GF-D8 (cell line): ENCODE data around the gene ABCB6.
A peak's percentile ranks its signal among the peaks of the same experiment; 100 is the strongest.
"Not testable (repeated sequence)": the region's sequence is repeated elsewhere in the genome, so short reads cannot be mapped to it uniquely, and the experiment has no call there.

Source experiments
- DNase-seq: peaks from one replicate; lab custom pipeline; 2025; lab: John Stamatoyannopoulos, UW

ABCB6 gene

DNA sequence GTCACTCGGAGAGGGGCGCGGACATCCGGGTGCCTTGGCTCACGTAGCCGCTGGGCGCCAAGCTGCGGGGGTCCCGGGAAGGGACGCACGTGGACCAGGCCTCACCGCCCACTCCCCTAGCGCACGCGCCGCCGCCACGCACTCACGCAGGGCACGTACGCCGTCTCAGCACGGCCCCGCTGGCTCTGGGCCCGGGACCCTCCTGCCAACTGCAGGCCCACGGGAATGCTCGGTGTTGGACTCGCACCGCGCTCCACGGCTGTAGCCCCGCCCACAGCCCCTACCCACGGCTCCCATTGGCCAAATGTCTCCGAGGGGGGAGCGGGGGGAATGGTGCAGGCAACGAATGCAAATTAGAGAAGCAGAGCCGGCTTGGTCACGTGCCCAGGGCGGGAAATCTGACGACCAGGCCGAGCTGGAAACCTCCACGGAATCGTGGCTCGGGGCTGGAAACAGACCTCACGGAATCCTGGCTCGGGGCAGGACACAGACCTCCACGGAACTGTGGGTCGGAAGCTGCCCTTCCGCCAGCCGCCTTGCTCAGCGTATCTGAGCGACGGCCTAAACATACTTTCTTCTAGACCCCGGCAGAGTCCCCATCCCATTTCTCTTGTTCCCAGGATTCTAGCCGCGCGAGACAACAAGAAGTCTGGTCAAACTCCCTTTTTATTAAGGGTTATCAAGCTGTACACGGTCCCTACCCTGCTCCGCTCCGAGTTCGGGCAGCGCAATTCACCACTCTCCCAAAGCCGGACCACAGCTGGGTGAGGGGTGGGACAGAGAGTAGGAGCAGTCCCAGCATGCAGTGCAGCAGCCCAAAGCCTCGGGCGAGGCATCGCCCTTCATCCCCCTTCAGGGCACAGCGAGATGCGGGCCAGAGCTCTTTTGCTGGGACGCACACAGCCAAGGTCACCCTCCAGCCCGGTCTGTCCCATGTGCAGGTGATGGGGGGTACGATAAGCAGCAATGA is at the start of gene ABCB6:
Gene ABCB6, minus strand, starts transcription at position 227 of the 970 bp plus-strand sequence. CDS start 285 bp downstream, outside the sequence.
- DNase-seq, result no peak

DNA sequence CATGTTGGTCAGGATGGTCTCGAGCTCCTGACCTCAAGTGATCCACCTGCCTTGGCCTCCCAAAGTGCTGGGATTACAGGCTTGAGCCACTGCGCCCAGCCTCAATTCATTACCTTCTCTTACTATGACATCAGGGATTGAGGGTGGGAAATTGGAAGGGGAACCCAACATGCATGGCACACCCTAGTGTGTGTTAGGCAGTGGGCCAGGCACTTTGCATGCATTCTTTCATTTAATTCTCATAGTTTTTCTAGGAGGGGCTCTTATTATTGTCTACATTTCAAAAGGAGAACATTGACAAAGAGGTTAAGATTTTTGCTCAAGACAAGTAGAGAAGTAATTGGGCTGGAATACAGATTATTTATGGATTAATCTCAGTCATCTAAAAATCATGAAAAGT is 49.5 kb upstream of the ABCB6 start:
- no peak for DNase-seq

DNA sequence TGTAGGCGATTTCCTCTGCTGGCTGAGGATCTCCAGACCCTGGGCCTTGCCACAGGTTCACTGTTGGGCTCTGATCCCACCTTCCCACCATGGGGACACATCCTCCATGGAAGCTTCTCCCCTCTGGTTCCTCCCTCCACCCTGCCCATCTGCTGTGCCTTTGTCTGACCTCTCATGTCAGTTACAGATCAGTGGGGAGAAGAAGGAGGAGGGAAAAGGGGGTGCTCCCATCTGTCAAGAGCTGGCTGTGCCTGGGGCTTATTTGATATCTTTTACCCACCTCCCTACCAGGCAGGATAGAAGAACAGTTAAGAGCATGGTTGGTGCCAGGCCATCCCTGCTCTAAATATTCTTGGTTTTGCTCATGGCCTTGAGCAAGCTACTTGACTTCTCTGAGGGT is 48.1 kb upstream of the ABCB6 start:
- DNase-seq, result no peak

DNA sequence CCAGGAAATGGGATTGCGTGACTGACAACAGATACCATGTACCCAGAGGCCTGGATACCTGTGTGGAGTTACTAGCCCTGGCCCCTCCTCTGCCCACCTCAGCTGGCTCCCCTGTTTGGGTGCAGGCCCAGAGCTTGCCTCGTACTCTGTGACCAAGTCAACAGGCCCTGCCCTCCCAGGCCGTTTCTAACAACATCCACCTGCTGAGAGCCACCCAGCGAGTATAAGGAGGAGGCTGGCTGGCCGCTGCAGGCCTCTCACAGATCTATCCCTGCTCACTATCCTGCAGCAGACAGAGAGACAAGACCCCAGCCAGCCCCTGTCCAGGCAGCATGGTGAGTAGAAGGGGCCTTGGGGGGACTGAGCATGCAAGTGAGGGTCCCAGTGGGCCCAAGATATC is 47.5 kb upstream of the ABCB6 start:
- DNase-seq, result no peak

DNA sequence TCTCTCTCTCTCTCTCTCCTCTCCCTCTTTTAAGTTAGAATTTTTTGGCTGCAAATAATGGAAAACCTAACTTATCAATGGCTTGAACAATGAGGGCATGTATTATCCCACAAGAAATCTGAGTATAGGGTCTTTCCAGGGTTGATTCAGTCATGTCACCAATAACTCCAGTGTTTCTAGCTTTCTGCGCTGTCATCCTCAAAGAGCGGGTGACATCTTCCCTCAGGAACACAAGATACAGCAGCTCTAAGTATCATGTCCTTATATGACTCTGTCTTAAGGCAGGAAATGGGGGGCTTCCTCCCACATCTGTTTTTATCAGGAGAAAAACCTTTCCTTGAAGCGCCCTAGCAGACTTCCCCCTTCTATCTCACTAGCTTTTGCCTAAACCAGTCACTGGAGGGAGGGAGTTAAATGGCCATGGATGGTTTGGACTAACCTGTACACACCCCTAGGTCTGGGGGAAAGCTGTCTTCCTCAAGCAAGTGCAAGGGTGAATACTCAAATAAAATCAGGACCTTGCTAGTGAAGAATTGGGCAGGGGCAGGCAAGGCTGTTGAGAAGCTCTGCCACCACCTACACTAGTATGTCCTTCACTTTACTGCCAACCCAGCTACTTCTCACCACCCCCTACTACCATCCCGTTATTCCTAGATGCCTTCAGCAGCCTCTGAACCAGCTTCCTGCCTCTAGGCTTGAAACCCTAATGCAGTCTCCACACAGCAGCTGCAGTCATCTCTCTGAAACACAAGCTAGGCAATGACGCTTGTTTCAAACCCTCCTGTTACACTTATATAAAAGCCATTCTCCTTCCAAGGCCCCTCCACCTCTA is 42.5 kb upstream of the ABCB6 start:
- DNase-seq, result no peak

DNA sequence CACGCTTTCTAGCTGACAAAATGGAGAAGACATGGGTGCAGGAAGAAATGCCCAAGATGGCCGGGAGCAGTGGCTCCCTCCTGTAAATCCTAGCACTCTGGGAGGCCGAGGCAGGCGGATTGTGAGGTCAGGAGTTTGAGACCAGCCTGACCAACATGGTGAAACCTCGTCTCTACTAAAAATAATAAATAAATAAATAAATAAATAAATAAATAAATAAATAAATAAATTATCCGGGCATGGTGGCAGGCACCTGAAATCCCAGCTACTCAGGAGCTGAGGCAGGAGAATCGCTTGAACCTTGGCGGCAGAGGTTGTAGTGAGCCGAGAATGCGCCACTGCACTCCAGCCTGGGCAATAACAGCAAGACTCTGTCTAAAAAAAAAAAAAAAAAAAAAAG is 40.2 kb upstream of the ABCB6 start:
- DNase-seq, result not testable (repeated sequence)

DNA sequence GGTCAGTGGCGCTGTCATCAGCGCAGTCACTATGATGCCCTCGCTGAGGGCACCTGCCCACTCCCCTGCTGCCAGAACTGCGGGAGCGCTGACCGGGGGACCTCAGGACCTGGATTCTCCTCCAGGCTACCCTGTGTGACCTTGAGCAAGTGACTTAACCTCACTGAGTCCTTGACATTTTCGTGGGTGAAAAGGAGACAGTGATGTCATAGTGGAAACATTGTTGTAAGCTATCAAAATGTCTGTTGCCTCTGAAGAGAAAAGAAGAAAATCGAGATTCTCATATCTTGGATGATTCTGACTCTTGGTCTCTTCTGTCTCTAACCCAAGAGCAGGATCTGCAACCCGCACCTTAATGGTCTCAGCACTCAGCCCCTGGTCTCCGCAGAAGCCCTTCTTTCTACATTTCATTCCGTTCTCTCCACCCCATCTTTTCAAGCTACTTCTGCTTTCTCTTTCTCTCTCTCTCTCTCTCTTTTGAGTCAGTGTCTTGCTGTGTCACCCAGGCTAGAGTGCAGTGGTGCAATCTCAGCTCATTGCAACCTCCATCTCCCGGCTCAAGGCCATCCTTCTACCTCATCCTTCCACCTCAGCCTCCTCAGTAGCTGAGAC is 35.9 kb upstream of the ABCB6 start:
- peak; percentile 75 for DNase-seq

DNA sequence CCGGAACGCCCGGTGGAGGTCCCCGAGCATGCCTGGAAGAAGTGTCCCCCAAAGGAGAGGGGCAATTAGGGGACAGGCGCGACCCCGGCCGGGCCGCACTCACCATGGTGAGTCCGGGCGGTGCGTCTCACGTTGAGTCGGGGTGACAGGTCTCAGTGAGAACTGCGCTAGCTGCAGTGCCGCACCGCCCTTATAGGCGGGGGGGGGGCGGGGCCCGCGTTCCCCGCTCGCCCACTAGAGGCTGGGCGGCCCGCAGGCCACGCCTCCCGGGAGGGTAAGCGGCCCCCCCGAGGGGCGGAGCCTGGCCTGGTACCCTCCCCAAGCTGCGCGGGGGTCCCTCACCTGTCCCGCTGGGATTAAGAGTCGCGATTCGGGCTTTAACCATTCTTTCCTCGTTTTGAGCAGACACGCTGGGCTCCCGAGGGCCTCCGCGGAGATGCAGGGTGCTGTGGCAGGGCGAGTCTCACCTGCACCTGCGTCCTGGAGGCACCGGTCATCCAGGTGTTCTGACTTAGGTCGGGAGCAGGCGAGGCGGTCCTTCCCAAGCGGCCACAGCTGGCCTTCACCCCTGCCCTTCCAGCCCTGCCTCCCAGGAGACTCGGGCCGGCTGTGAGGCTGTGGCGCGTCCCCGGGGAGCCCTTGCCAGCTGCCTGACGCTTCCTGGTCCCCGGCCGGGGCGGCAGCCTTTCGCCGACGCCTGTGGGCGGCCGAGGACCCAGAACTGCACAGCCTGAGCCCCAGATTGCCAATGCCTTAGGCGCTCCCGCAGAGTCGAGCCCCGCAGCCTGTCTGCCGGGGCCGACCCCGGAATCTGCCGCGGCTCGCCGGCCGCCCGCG is 35.2 kb upstream of the ABCB6 start, which contains the start of gene TUBA4A:
Gene TUBA4A, minus strand, starts transcription at position 166 of the 837 bp plus-strand sequence. Its CDS starts 60 bp downstream, at position 106.
- peak; percentile 29 for DNase-seq

DNA sequence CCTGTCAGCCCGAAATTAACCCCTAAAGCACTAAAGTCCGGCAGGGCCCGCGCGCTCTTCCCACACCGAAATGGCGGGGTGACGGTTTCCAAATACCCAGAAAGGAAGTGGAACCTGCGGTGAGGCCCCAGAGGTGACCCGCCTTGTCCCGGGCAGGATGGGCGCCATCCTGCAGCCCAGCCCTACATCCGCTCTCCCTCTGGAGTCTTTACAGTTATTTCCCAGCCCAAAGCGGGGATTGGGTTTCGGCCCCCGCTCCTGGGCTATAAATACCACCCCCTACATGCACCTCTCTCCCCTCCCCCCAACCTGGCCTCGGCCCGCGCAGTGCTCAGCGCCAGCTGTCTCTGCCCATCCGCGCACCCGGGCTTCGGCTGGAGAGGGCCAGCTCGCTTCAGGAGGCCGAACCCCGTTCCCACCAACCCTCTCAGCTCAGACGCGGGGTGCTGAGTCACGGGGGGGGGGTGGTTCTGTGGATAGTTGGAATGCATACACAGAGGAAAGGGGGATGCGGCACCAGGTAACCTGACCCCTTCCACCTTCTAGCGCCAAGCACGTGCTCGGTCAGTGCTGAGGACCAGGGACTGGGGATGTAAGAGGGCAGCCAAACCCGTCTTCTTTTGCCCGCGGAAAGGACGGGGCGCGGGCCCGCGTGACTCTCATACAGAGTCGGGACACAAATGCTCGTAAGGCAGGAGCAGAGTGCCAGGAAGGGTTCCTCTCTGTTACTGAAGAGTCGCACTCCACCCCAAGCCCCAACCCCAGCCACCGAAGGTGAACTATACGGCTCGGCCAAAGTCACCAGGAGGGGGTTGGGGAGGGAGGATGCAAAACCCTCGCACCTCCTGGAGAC is 34.4 kb upstream of the ABCB6 start, which contains the start of gene TUBA4B:
Gene TUBA4B, plus strand, starts transcription at position 344 of the 853 bp plus-strand sequence. Its CDS starts 165 bp downstream, at position 509.
- peak; percentile 46 for DNase-seq

DNA sequence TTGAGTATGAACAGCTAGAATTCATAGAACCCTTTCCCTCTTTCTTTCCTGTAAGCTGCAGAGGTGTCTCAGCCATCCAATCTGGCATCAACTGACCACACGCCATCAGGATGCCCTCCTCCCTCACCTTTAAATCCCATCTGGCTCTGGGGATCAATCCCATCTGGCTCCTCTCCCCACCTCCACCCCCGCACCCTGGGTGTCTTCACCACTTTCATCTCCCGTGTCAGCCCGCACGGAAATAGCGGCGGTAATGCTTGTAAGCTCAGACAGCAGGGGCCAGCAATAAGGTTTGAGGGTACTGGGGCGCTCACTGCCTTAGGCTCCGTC is 33.8 kb upstream of the ABCB6 start:
- no peak for DNase-seq

DNA sequence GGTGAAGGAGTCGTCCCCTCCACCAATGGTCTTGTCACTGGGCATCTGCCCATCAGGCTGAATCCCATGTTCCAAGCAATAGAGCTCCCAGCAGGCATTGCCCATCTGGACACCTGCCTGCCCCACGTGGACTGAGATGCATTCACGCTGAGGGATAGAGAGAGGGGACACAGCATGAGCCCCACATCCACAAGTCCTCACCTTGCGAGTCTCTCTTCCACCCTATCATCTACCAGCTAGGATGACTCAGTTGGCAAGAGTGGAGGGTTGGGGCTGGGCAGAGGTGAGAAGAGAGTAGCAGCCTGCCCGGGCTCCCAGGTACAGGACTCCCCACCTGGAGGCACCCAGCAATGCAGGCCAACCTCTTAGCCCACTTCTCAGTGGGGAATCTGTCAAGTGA is 33.3 kb upstream of the ABCB6 start:
- no peak for DNase-seq

DNA sequence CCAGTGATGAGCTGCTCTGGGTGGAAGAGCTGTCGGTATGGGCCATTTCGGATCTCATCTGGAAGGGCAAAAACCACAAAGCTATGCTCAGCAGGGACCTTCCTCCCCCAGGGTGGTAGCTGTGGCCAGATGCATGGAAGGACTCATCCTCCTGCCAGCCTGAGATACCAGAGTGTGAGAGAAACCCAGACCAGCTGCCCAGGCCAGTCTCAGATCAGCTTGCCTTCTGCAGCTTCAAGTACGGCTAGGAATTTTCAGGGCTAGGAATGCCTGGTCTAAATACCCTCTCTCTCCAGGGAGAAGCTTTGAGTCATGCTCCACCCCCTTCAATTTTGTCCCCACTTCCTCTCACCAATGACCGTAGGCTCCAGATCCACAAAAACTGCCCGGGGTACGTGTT is 32.9 kb upstream of the ABCB6 start:
- no peak for DNase-seq

DNA sequence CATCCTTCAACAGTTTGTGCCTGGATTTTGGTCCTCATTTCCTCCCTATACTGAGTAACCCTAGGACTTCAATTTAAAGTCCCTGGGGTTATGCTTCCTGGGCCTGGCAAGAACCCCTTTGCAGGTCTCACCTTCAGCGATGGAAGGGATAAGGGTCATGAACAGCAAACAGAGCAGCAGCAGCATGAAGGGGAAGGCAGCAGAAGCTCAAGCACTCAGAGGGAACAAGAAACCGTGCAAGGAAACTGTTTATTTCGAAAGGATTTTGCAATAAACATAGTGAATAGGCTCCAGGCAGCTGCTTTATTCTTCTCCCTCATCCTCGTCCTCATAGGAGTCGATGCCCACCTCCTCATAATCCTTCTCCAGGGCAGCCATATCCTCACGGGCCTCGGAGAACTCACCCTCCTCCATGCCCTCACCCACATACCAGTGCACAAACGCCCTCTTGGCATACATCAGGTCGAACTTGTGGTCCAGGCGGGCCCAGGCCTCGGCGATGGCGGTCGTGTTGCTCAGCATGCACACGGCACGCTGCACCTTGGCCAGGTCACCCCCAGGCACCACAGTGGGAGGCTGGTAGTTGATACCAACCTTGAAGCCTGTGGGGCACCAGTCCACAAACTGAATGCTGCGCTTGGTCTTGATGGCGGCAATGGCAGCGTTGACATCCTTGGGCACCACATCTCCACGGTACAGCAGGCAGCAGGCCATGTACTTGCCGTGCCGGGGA is 31.5 kb upstream of the ABCB6 start:
- DNase-seq, result peak; percentile 79

DNA sequence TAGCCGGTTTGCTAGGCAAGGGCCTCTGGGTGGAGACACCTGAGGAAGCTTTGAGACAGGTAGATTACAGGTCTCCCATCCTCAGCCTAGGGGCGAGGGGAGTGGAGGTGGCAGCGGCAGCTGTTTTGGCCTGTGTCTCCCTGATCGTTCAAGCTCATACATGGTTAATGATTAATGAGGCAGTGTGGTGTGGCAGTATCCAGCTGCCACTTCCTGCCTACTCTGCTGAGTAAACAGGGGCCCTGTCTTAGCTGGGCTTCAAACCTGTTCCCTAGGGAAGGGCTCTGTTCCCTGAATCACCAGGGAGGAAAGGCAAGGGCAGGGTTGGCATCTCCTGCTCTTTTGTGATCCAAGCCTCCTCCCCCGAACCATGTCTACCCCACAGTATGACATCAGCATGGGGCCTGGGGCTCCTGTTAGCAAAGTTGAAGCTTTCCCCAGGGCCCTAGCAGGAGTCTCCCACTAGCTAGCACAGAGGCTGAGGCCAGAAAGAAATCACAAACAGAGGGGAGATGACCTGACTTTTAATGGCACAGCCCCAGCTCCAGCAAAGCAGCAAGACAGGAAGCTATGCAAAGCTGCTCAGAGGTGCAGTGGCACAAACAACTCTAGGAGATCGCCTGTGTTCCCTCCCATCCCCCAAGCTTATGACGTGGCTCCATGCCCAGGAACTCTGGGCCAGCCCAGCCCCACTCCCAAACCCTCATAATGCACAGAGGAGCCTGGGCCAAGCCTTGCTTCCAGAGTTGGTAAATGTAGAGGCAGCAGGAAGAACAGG is 30.6 kb upstream of the ABCB6 start:
- DNase-seq, result peak; percentile 80

DNA sequence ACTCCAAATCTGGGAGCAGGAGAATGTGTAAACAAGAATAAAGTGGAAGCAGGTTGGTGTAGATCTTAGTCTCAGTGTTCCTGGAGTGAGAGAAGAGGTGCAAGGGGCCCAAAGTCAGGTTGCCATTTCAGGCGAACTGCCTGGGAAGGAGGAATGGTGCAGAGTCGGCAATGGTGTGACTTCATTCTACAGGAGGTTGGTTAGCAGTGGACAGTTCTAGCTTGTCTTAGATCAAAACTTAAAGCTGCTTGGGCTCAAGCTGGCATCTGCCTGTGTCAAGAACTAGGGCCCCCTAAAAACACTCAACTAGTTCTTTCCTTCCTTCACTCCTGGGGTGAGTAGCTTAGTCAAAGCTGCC is 30.1 kb upstream of the ABCB6 start:
- no peak for DNase-seq

DNA sequence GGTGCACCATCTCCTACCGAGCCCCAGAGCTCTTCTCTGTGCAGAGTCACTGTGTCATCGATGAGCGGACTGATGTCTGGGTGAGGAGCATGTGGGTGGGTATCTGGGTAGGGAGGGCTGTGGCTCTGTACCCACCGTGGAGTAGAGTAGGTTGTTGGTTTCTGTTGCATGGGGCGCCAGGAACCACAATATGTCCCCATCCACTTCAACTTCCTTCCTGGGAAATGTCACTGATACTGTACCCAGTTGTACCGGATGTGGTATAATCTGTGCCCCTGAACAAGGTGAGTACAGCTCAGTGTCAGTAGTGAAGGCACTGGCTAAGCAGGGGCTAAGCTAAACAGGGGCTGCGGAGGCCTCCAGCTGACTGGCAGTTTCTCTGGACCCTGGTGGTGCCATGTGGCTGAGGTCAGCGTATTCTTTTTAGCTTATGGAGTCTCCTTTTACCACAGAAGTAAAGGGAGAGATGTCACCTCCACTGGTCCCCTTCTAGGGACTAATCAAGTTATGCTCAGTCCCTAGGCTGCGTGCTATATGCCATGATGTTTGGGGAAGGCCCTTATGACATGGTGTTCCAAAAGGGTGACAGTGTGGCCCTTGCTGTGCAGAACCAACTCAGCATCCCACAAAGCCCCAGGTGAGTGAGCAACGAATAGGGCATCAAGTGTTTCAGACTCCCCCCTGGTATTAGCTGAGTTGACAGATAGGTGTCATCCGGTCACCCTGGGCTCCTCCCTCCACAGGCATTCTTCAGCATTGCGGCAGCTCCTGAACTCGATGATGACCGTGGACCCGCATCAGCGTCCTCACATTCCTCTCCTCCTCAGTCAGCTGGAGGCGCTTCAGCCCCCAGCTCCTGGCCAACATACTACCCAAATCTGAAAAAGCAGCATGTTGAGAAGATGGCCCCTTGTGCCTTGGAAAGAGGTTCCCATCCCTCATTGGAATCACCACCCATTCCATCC is 29.2 kb upstream of the ABCB6 start:
- DNase-seq, result peak; percentile 67

DNA sequence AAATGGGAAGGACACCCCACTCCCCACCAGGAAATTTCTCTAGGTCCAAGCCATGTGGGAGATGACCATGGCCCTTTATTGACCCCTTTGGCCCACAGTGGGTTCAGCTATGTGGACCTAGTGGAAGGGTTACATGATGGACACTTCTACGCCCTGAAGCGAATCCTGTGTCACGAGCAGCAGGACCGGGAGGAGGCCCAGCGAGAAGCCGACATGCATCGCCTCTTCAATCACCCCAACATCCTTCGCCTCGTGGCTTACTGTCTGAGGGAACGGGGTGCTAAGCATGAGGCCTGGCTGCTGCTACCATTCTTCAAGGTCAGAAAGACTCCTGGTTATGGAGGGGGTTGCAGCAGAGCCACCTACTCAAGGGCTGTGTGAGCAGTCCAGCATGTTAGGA is 27.8 kb upstream of the ABCB6 start:
- no peak for DNase-seq

DNA sequence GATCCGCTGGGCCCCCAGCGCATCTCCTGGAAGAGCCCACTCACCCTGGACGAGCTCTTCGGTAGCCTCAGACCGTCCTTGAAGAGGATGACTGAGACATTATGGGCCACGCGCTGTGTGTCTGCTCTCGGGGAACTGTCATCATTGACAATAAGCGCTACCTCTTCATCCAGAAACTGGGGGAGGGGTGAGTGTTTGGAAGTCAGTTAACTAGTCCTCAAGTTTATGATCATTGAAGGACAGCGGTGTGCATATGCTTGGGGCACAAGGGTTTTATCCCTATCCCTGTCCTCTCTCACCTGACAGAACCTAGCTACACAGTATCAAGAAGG is 27.1 kb upstream of the ABCB6 start:
- no peak for DNase-seq
